ENCODE measurements around the gene CCL14.
"Not testable (repeated sequence)": the region's sequence is repeated elsewhere in the genome, so short reads cannot be mapped to it uniquely, and the experiment has no call there.

The CCL14 gene

GRCh38 chr17:36019423-36019822 lies 32.9 kb upstream of the CCL14 start:
- DNase-seq (ENCODE audit: low read depth, low spot score): no peak
- no peak overlapping the region for H3K4me3 ChIP-seq (ENCODE audit: low read depth, low read length)
- in situ Hi-C loops (cut with HindIII; ENCODE audit: low sequenced_read_pairs): no loop called here

GRCh38 chr17:36017799-36018198 lies 31.3 kb upstream of the CCL14 start, which contains the start of gene CCL23:
CCL23 (minus strand) TSS chr17:36017972; CDS start chr17:36017897, 75 bp downstream.
- in situ Hi-C loops (cut with HindIII; ENCODE audit: low sequenced_read_pairs): no loop called here
- no peak for TF ChIP-seq CTCF (IDR thresholded peaks at IDR 0.05; ENCODE audit: low read depth, low read length)
- H3K4me3 ChIP-seq (ENCODE audit: low read depth, low read length): no peak within 1 kb of the TSS
- no peak for DNase-seq (ENCODE audit: low read depth, low spot score)

More at GRCh38 chr17:36019423-36019822, 32.9 kb upstream of the CCL14 start:
- no peak for TF ChIP-seq CTCF (IDR thresholded peaks at IDR 0.05; ENCODE audit: low read depth, low read length)

- no peak for TF ChIP-seq CTCF (IDR thresholded peaks at IDR 0.05; ENCODE audit: low read depth, low read length)
- no peak overlapping the region for H3K4me3 ChIP-seq (ENCODE audit: low read depth, low read length)
- no peak for DNase-seq (ENCODE audit: low read depth, low spot score)
- in situ Hi-C loops (cut with HindIII; ENCODE audit: low sequenced_read_pairs): no loop called here
Measured at GRCh38 chr17:36016555-36016954, 30.0 kb upstream of the CCL14 start.

GRCh38 chr17:36015895-36016294 lies 29.4 kb upstream of the CCL14 start:
- DNase-seq (ENCODE audit: low read depth, low spot score); H3K4me3 ChIP-seq (ENCODE audit: low read depth, low read length); in situ Hi-C loops (cut with HindIII; ENCODE audit: low sequenced_read_pairs): not testable (repeated sequence)

GRCh38 chr17:36014946-36015345 lies 28.4 kb upstream of the CCL14 start:
- no peak for TF ChIP-seq CTCF (IDR thresholded peaks at IDR 0.05; ENCODE audit: low read depth, low read length)
- in situ Hi-C loops (cut with HindIII; ENCODE audit: low sequenced_read_pairs): no loop called here
- DNase-seq (ENCODE audit: low read depth, low spot score): no peak
- no peak overlapping the region for H3K4me3 ChIP-seq (ENCODE audit: low read depth, low read length)

GRCh38 chr17:36011201-36011600 lies 24.7 kb upstream of the CCL14 start:
- in situ Hi-C loops (cut with HindIII; ENCODE audit: low sequenced_read_pairs): no loop called here
- no peak for DNase-seq (ENCODE audit: low read depth, low spot score)
- TF ChIP-seq CTCF (IDR thresholded peaks at IDR 0.05; ENCODE audit: low read depth, low read length): no peak
- H3K4me3 ChIP-seq (ENCODE audit: low read depth, low read length): no peak overlapping the region

GRCh38 chr17:36008998-36009665 lies 22.6 kb upstream of the CCL14 start:
- no peak overlapping the region for H3K4me3 ChIP-seq (ENCODE audit: low read depth, low read length)
- peak; percentile 37 for TF ChIP-seq CTCF (IDR thresholded peaks at IDR 0.05; ENCODE audit: low read depth, low read length)
- no peak for DNase-seq (ENCODE audit: low read depth, low spot score)
- in situ Hi-C loops (cut with HindIII; ENCODE audit: low sequenced_read_pairs): no loop called here
